Measurements from ENCODE around the gene SMIM28.

Gene SMIM28

GRCh38 chr6:138410972-138411880, 33.5 kb downstream of the SMIM28 start:
- no peak overlapping the region for H4K8ac ChIP-seq (ENCODE audit: low read length)
- no peak overlapping the region for H2BK120ac ChIP-seq (ENCODE audit: low read depth, low read length)
- no peak overlapping the region for H3K9ac ChIP-seq (ENCODE audit: low read length)
- peaks cover 27% of the 10 kb centered on the region for H3K79me1 ChIP-seq (replicated peaks; ENCODE audit: low read length, poor library complexity, severe bottlenecking)
- H3K27me3 ChIP-seq (ENCODE audit: control insufficient read depth in 1 of 2, insufficient read depth in 1 of 2, low read length in 2 of 2) = no peaks in the 10 kb centered on the region
- H3K36me3 ChIP-seq (ENCODE audit: control insufficient read depth in 1 of 2, insufficient read depth in 2 of 2, low read depth in 1 of 2, low read length in 2 of 2) = peaks cover 43 to 73% of the 10 kb centered on the region in 2 experiments
- no peak overlapping the region for H2BK5ac ChIP-seq (ENCODE audit: low read depth, low read length, poor library complexity, severe bottlenecking)
- H3K18ac ChIP-seq (ENCODE audit: low read depth in 1 of 2, low read length in 2 of 2) = no peak overlapping the region
- H2BK12ac ChIP-seq (ENCODE audit: low read length in 2 of 2) = no peak overlapping the region
- H2BK15ac ChIP-seq (ENCODE audit: low read depth, poor library complexity, severe bottlenecking) = peak overlapping the region; percentile 44
- peak; percentile 76 for DNase-seq
- H2AFZ ChIP-seq (ENCODE audit: low read depth, low read length) = no peak overlapping the region
- H3K4me3 ChIP-seq (ENCODE audit: insufficient read depth in 1 of 2, low read depth in 1 of 2, low read length in 2 of 2) = no peak overlapping the region
- no peak overlapping the region for H2AK5ac ChIP-seq (ENCODE audit: low read length, severe bottlenecking)
- 87% methylated on average over 5 of the region's 6 CpGs for WGBS
- H3K9me3 ChIP-seq (ENCODE audit: control insufficient read depth, low read length) = no peaks in the 10 kb centered on the region
- H3K4ac ChIP-seq (ENCODE audit: low read depth in 1 of 2, low read length in 2 of 2) = no peak overlapping the region
- H4K91ac ChIP-seq (ENCODE audit: low read length) = no peak overlapping the region
- no peak overlapping the region for H3K4me2 ChIP-seq (ENCODE audit: low read length, poor library complexity, severe bottlenecking)
- H3K14ac ChIP-seq (ENCODE audit: low read length in 2 of 2) = no peak overlapping the region
- H3K4me1 ChIP-seq (ENCODE audit: control insufficient read depth, insufficient read depth, low read depth, low read length) = peaks cover 2% of the 10 kb centered on the region
- H3K27ac ChIP-seq (ENCODE audit: low read length, poor library complexity, severe bottlenecking) = no peak overlapping the region
- H3K23ac ChIP-seq (ENCODE audit: low read length in 2 of 2) = no peak overlapping the region

GRCh38 chr6:138415125-138415524, 37.4 kb downstream of the SMIM28 start:
- H3K79me1 ChIP-seq (replicated peaks; ENCODE audit: low read length, poor library complexity, severe bottlenecking) = peaks cover 13% of the 10 kb centered on the region
- 97% methylated on average over 5 of the region's 5 CpGs for WGBS
- H3K27ac ChIP-seq (ENCODE audit: low read length, poor library complexity, severe bottlenecking) = no peak overlapping the region
- H3K36me3 ChIP-seq (ENCODE audit: control insufficient read depth in 1 of 2, insufficient read depth in 2 of 2, low read depth in 1 of 2, low read length in 2 of 2) = peaks cover 34 to 52% of the 10 kb centered on the region in 2 experiments
- DNase-seq = no peak
- no peak overlapping the region for H3K18ac ChIP-seq (ENCODE audit: low read depth in 1 of 2, low read length in 2 of 2)
- no peak overlapping the region for H4K91ac ChIP-seq (ENCODE audit: low read length)
- no peak overlapping the region for H3K14ac ChIP-seq (ENCODE audit: low read length in 2 of 2)
- H3K23ac ChIP-seq (ENCODE audit: low read length in 2 of 2) = no peak overlapping the region
- H2BK12ac ChIP-seq (ENCODE audit: low read length in 2 of 2) = no peak overlapping the region
- H3K4me3 ChIP-seq (ENCODE audit: insufficient read depth in 1 of 2, low read depth in 1 of 2, low read length in 2 of 2) = no peak overlapping the region
- H2BK120ac ChIP-seq (ENCODE audit: low read depth, low read length) = no peak overlapping the region
- no peak overlapping the region for H3K9ac ChIP-seq (ENCODE audit: low read length)
- H3K9me3 ChIP-seq (ENCODE audit: control insufficient read depth, low read length) = no peaks in the 10 kb centered on the region
- no peak overlapping the region for H2BK5ac ChIP-seq (ENCODE audit: low read depth, low read length, poor library complexity, severe bottlenecking)
- H2AFZ ChIP-seq (ENCODE audit: low read depth, low read length) = no peak overlapping the region
- no peak overlapping the region for H4K8ac ChIP-seq (ENCODE audit: low read length)
- no peak overlapping the region for H3K4me2 ChIP-seq (ENCODE audit: low read length, poor library complexity, severe bottlenecking)
- H3K4me1 ChIP-seq (ENCODE audit: control insufficient read depth, insufficient read depth, low read depth, low read length) = peaks cover 4% of the 10 kb centered on the region
- no peak overlapping the region for H3K4ac ChIP-seq (ENCODE audit: low read depth in 1 of 2, low read length in 2 of 2)
- H3K27me3 ChIP-seq (ENCODE audit: control insufficient read depth in 1 of 2, insufficient read depth in 1 of 2, low read length in 2 of 2) = no peaks in the 10 kb centered on the region
- no peak overlapping the region for H2AK5ac ChIP-seq (ENCODE audit: low read length, severe bottlenecking)
- no peak overlapping the region for H2BK15ac ChIP-seq (ENCODE audit: low read depth, poor library complexity, severe bottlenecking)

- 95% methylated on average over 4 of the region's 4 CpGs for WGBS
- H3K14ac ChIP-seq (ENCODE audit: low read length in 2 of 2) = no peak overlapping the region
- H3K9me3 ChIP-seq (ENCODE audit: control insufficient read depth, low read length) = no peaks in the 10 kb centered on the region
- H3K23ac ChIP-seq (ENCODE audit: low read length in 2 of 2) = no peak overlapping the region
- H3K79me1 ChIP-seq (replicated peaks; ENCODE audit: low read length, poor library complexity, severe bottlenecking) = peaks cover 13% of the 10 kb centered on the region
- H2AFZ ChIP-seq (ENCODE audit: low read depth, low read length) = no peak overlapping the region
- peaks cover 37 to 58% of the 10 kb centered on the region in 2 experiments for H3K36me3 ChIP-seq (ENCODE audit: control insufficient read depth in 1 of 2, insufficient read depth in 2 of 2, low read depth in 1 of 2, low read length in 2 of 2)
- H3K4ac ChIP-seq (ENCODE audit: low read depth in 1 of 2, low read length in 2 of 2) = no peak overlapping the region
- H2AK5ac ChIP-seq (ENCODE audit: low read length, severe bottlenecking) = no peak overlapping the region
- H4K8ac ChIP-seq (ENCODE audit: low read length) = no peak overlapping the region
- no peak overlapping the region for H3K4me2 ChIP-seq (ENCODE audit: low read length, poor library complexity, severe bottlenecking)
- H3K18ac ChIP-seq (ENCODE audit: low read depth in 1 of 2, low read length in 2 of 2) = no peak overlapping the region
- no peak overlapping the region for H2BK12ac ChIP-seq (ENCODE audit: low read length in 2 of 2)
- no peak overlapping the region for H3K4me3 ChIP-seq (ENCODE audit: insufficient read depth in 1 of 2, low read depth in 1 of 2, low read length in 2 of 2)
- H2BK15ac ChIP-seq (ENCODE audit: low read depth, poor library complexity, severe bottlenecking) = no peak overlapping the region
- no peak overlapping the region for H3K9ac ChIP-seq (ENCODE audit: low read length)
- no peak for DNase-seq
- H2BK120ac ChIP-seq (ENCODE audit: low read depth, low read length) = no peak overlapping the region
- H3K27me3 ChIP-seq (ENCODE audit: control insufficient read depth in 1 of 2, insufficient read depth in 1 of 2, low read length in 2 of 2) = no peaks in the 10 kb centered on the region
- peaks cover 4% of the 10 kb centered on the region for H3K4me1 ChIP-seq (ENCODE audit: control insufficient read depth, insufficient read depth, low read depth, low read length)
- H4K91ac ChIP-seq (ENCODE audit: low read length) = no peak overlapping the region
- no peak overlapping the region for H2BK5ac ChIP-seq (ENCODE audit: low read depth, low read length, poor library complexity, severe bottlenecking)
- H3K27ac ChIP-seq (ENCODE audit: low read length, poor library complexity, severe bottlenecking) = no peak overlapping the region
Observed at GRCh38 chr6:138416206-138416605, 38.5 kb downstream of the SMIM28 start.

- peaks cover 7% of the 10 kb centered on the region for H3K79me1 ChIP-seq (replicated peaks; ENCODE audit: low read length, poor library complexity, severe bottlenecking)
- H2BK120ac ChIP-seq (ENCODE audit: low read depth, low read length) = no peak overlapping the region
- no peak overlapping the region for H4K91ac ChIP-seq (ENCODE audit: low read length)
- WGBS = 87% methylated on average over 3 of the region's 3 CpGs
- no peak overlapping the region for H3K4me2 ChIP-seq (ENCODE audit: low read length, poor library complexity, severe bottlenecking)
- peaks cover 2% of the 10 kb centered on the region for H3K4me1 ChIP-seq (ENCODE audit: control insufficient read depth, insufficient read depth, low read depth, low read length)
- H3K14ac ChIP-seq (ENCODE audit: low read length in 2 of 2) = no peak overlapping the region
- no peak overlapping the region for H2BK12ac ChIP-seq (ENCODE audit: low read length in 2 of 2)
- no peak overlapping the region for H2BK15ac ChIP-seq (ENCODE audit: low read depth, poor library complexity, severe bottlenecking)
- no peak overlapping the region for H3K27ac ChIP-seq (ENCODE audit: low read length, poor library complexity, severe bottlenecking)
- H3K9me3 ChIP-seq (ENCODE audit: control insufficient read depth, low read length) = no peaks in the 10 kb centered on the region
- no peak overlapping the region for H3K23ac ChIP-seq (ENCODE audit: low read length in 2 of 2)
- H3K18ac ChIP-seq (ENCODE audit: low read depth in 1 of 2, low read length in 2 of 2) = no peak overlapping the region
- no peaks in the 10 kb centered on the region for H3K27me3 ChIP-seq (ENCODE audit: control insufficient read depth in 1 of 2, insufficient read depth in 1 of 2, low read length in 2 of 2)
- no peak overlapping the region for H4K8ac ChIP-seq (ENCODE audit: low read length)
- H3K4me3 ChIP-seq (ENCODE audit: insufficient read depth in 1 of 2, low read depth in 1 of 2, low read length in 2 of 2) = no peak overlapping the region
- no peak for DNase-seq
- no peak overlapping the region for H2AK5ac ChIP-seq (ENCODE audit: low read length, severe bottlenecking)
- no peak overlapping the region for H3K4ac ChIP-seq (ENCODE audit: low read depth in 1 of 2, low read length in 2 of 2)
- H3K9ac ChIP-seq (ENCODE audit: low read length) = no peak overlapping the region
- no peak overlapping the region for H2BK5ac ChIP-seq (ENCODE audit: low read depth, low read length, poor library complexity, severe bottlenecking)
- no peak overlapping the region for H2AFZ ChIP-seq (ENCODE audit: low read depth, low read length)
- peaks cover 29 to 53% of the 10 kb centered on the region in 2 experiments for H3K36me3 ChIP-seq (ENCODE audit: control insufficient read depth in 1 of 2, insufficient read depth in 2 of 2, low read depth in 1 of 2, low read length in 2 of 2)
Observed at GRCh38 chr6:138417493-138418117, 39.9 kb downstream of the SMIM28 start.
